ENCODE data around the gene LGALS16. TPM values are rescaled to one million over a fixed set of nuclear protein-coding genes. Genes with fewer than 3 reads are reported as not detected.
A peak's percentile ranks its signal among the peaks of the same experiment; 100 is the strongest.

Gene LGALS16
- polyA plus RNA-seq, 2 of the 4 experiments (the other 2 are of a cell fraction) = not detected

DNA sequence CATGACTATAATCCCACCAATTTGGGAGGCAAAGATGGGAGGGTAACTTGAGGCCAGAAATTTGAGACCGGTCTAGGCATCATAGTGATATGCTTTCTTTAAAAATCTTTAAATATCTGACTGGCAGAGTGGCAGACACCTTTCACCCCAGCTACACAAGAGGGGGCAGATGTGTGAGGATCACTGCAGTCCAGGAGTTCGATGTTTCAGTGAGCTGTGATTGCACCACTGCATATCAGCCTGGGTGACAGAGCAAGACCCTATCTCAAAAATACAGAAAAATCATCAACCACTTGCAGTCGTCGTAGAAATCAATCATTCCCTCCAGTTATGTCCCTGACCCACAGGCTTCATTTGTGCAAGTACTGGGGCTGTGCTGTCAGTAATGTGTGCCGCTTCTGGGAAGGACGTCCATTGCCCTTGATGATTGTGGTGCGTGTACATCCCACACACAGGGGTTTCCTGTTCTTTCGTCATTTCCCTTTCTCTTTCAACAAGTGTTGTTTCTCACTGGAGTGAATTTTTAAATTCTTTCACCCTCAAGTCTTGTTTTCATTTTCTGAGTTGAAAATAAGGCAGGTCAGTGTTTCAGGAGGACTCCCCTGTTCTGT is 50.0 kb downstream of the LGALS16 start:
- no peaks in the 10 kb centered on the region for H3K4me1 ChIP-seq
- CTCF ChIA-PET = no interaction called here
- POLR2A ChIA-PET = no interaction called here
- no peak for DNase-seq (ENCODE audit: low read depth in 1 of 2, low spot score in 1 of 2)
- peak; percentile 54 for FAIRE-seq
- H3K27ac ChIP-seq = no peak overlapping the region
- 55% methylated on average over 8 of the region's 8 CpGs for WGBS (ENCODE audit: missing lambda C conversion rate)
- H3K4me2 ChIP-seq = no peak overlapping the region
- TF ChIP-seq ZC3H11A (IDR thresholded peaks at IDR 0.05) = no peak
- TF ChIP-seq, protein P1, sequence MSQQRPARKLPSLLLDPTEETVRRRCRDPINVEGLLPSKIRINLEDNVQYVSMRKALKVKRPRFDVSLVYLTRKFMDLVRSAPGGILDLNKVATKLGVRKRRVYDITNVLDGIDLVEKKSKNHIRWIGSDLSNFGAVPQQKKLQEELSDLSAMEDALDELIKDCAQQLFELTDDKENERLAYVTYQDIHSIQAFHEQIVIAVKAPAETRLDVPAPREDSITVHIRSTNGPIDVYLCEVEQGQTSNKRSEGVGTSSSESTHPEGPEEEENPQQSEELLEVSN (IDR thresholded peaks at IDR 0.05; ENCODE audit: borderline replicate concordance, low read depth) = no peak
- TF ChIP-seq FOSB (CRISPR knock-in tag; IDR thresholded peaks at IDR 0.05) = no peak
- no peak for TF ChIP-seq RAD21 (conservative IDR thresholded peaks at IDR 0.05 in 1 of 2, IDR thresholded peaks at IDR 0.05 in 1 of 2)
- peak in 1 of 2 experiments; percentile 15; a peak in 1 of 6 replicates for ATAC-seq
- no peaks in the 10 kb centered on the region for H3K9me3 ChIP-seq
- no peak overlapping the region for H3K4me3 ChIP-seq

DNA sequence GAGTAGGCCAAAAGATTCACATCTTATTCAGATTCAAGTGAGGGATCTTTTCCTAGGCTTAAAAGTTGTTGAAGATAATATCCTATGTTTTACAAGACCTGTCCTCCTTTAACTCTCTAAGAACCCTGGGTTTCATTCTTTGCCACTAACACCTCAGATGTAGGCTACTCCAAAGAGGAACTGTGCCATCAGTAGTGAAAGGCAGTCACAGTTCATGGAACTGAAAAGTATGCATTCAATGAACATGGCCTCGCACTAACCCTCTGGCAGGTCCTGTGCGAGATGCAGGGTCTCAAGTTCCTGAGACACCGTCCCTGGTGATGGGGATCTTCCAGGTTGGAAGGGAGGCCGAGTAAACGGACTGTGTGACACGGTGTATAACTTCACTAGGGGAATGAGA is 52.9 kb downstream of the LGALS16 start:
- FAIRE-seq = peak; percentile 80
- ChIA-PET CTCF (interaction anchor here (1.0 kb wide), 1 partner anchor 158 kb away, joined by 3 read pairs; no protein-coding TSS in a partner anchor), POLR2A (no interaction called here)
- no peak for ATAC-seq
- no peak overlapping the region for H3K27ac ChIP-seq
- H3K4me3 ChIP-seq = no peak overlapping the region
- no peak for TF ChIP-seq HDAC2 (IDR thresholded peaks at IDR 0.05)
- 12% methylated on average over 6 of the region's 6 CpGs for WGBS (ENCODE audit: missing lambda C conversion rate)
- H3K4me2 ChIP-seq = no peak overlapping the region
- no peaks in the 10 kb centered on the region for H3K9me3 ChIP-seq
- no peaks in the 10 kb centered on the region for H3K4me1 ChIP-seq
- no peak for DNase-seq (ENCODE audit: low read depth in 1 of 2, low spot score in 1 of 2)

DNA sequence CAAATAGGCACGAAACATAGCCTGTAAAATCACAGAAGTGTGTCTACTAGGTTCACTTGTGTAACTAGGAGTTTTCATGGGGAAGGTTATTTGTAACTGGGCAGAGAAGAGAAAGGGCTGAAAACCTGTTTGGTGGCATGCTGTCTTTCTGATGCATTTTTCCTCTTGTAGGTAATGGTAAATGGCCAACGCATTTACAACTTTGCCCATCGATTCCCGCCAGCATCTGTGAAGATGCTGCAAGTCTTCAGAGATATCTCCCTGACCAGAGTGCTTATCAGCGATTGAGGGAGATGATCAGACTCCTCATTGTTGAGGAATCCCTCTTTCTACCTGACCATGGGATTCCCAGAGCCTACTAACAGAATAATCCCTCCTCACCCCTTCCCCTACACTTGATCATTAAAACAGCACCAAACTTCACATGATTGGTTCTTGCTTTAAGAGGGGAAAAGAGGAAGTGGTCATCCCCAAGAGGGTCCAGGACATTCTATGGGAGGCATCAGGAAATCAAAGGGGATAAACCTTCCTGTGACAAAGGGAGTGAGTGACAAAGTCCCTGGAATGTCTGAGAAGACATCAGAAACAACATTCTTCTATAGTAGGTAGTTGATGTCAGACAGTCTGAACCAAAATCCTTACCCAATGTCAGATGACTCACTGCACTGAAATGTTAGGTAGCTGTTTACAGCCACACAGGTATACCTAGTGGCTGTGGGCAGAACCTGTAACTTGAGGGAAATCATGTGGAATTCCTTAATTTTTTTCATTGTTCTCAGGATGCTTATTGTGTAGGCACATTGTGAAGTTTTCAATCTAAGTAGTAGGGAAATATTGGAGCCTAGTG is 53.5 kb downstream of the LGALS16 start:
- WGBS (ENCODE audit: missing lambda C conversion rate) = 29% methylated on average over 5 of the region's 5 CpGs
- ChIA-PET CTCF (interaction anchor here (1.0 kb wide), 2 partner anchors 36 to 135 kb away, joined by 3 read pairs; no protein-coding TSS in a partner anchor), POLR2A (no interaction called here)
- TF ChIP-seq ZNF302 (CRISPR knock-in tag; IDR thresholded peaks at IDR 0.05) (no peak), PHF8 (IDR thresholded peaks at IDR 0.05; ENCODE audit: borderline replicate concordance, low read depth) (no peak), EHMT2 (IDR thresholded peaks at IDR 0.05; ENCODE audit: low read depth) (no peak), FOXS1 (CRISPR knock-in tag; IDR thresholded peaks at IDR 0.05) (no peak), JUN (IDR thresholded peaks at IDR 0.05) (no peak), ESRRA (IDR thresholded peaks at IDR 0.05; ENCODE audit: borderline replicate concordance, low read length) (no peak), POLR2A (IDR thresholded peaks at IDR 0.05; ENCODE audit: low read length) (no peak), EP300 (IDR thresholded peaks at IDR 0.05) (no peak), CBX2 (IDR thresholded peaks at IDR 0.05; ENCODE audit: borderline replicate concordance, low read depth) (no peak), RCOR1 (IDR thresholded peaks at IDR 0.05; ENCODE audit: low read depth, low read length) (no peak), NFE2L2 (conservative IDR thresholded peaks at IDR 0.05; ENCODE audit: low read length) (no peak), BHLHE40 (IDR thresholded peaks at IDR 0.05; ENCODE audit: low read depth, low read length) (no peak)
- TF ChIP-seq, protein P2, sequence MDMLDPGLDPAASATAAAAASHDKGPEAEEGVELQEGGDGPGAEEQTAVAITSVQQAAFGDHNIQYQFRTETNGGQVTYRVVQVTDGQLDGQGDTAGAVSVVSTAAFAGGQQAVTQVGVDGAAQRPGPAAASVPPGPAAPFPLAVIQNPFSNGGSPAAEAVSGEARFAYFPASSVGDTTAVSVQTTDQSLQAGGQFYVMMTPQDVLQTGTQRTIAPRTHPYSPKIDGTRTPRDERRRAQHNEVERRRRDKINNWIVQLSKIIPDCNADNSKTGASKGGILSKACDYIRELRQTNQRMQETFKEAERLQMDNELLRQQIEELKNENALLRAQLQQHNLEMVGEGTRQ (IDR thresholded peaks at IDR 0.05) = no peak
- no peak for DNase-seq (ENCODE audit: low read depth in 1 of 2, low spot score in 1 of 2)
- Histone ChIP-seq H3K4me3 (no peak overlapping the region), H3K4me2 (no peak overlapping the region), H3K9me3 (no peaks in the 10 kb centered on the region), H3K4me1 (no peaks in the 10 kb centered on the region), H3K27ac (no peak overlapping the region)
- ATAC-seq = no peak
- FAIRE-seq = peak; percentile 89

Small RNA genes lying within 50 kb of the gene (small RNA-seq; reads per million reads assigned to genes)
- gene AC005176.2 (0 reads per million in 6 experiments), gene RPS29P27 (0 reads per million in 6 experiments), gene RPS29P30 (0 reads per million in 6 experiments)

Other genes starting within 250 kb of the LGALS16 start
- 29.1 and 35.6 TPM in 2 replicates for gene ZFP36, start 249.1 kb upstream of the LGALS16 start, polyA plus RNA-seq (2011; rRNA removed)
- gene ZFP36, start 249.1 kb upstream of the LGALS16 start, polyA plus RNA-seq (2017; fragmentation: RNase III; extraction: RNeasy Plus Mini Kit Qiagen cat#74134 plus additional on column Dnase treatment) = 16.5 to 22.1 TPM (median 18.3 TPM) in 3 replicates
- 21.6 and 35.1 TPM in 2 replicates for gene PLEKHG2, start 243.2 kb upstream of the LGALS16 start, polyA plus RNA-seq (2011; rRNA removed)
- 32.2 to 41.7 TPM (median 39.1 TPM) in 3 replicates for gene PLEKHG2, start 243.2 kb upstream of the LGALS16 start, polyA plus RNA-seq (2017; fragmentation: RNase III; extraction: RNeasy Plus Mini Kit Qiagen cat#74134 plus additional on column Dnase treatment)
- gene RPS16, start 220.0 kb upstream of the LGALS16 start, polyA plus RNA-seq (2011; rRNA removed) = 4,855 and 5,722 TPM in 2 replicates
- 4,280 to 4,348 TPM (median 4,297 TPM) in 3 replicates for gene RPS16, start 220.0 kb upstream of the LGALS16 start, polyA plus RNA-seq (2017; fragmentation: RNase III; extraction: RNeasy Plus Mini Kit Qiagen cat#74134 plus additional on column Dnase treatment)
- gene SUPT5H, start 210.3 kb upstream of the LGALS16 start, polyA plus RNA-seq (2011; rRNA removed) = 133 and 186 TPM in 2 replicates
- gene SUPT5H, start 210.3 kb upstream of the LGALS16 start, polyA plus RNA-seq (2017; fragmentation: RNase III; extraction: RNeasy Plus Mini Kit Qiagen cat#74134 plus additional on column Dnase treatment) = 200 to 223 TPM (median 222 TPM) in 3 replicates
- 234 and 246 TPM in 2 replicates for gene TIMM50, start 175.1 kb upstream of the LGALS16 start, polyA plus RNA-seq (2011; rRNA removed)
- 196 to 206 TPM (median 204 TPM) in 3 replicates for gene TIMM50, start 175.1 kb upstream of the LGALS16 start, polyA plus RNA-seq (2017; fragmentation: RNase III; extraction: RNeasy Plus Mini Kit Qiagen cat#74134 plus additional on column Dnase treatment)
- gene DLL3, start 157.0 kb upstream of the LGALS16 start, polyA plus RNA-seq (2011; rRNA removed) = 6.8 and 8.3 TPM in 2 replicates
- 6.7 TPM in 3 replicates for gene DLL3, start 157.0 kb upstream of the LGALS16 start, polyA plus RNA-seq (2017; fragmentation: RNase III; extraction: RNeasy Plus Mini Kit Qiagen cat#74134 plus additional on column Dnase treatment)
- not detected in 2 replicates for gene SELENOV, start 140.8 kb upstream of the LGALS16 start, polyA plus RNA-seq (2011; rRNA removed)
- not detected in 3 replicates for gene SELENOV, start 140.8 kb upstream of the LGALS16 start, polyA plus RNA-seq (2017; fragmentation: RNase III; extraction: RNeasy Plus Mini Kit Qiagen cat#74134 plus additional on column Dnase treatment)
- gene EID2B, start 123.1 kb upstream of the LGALS16 start, polyA plus RNA-seq (2011; rRNA removed) = 9.4 and 10.9 TPM in 2 replicates
- gene EID2B, start 123.1 kb upstream of the LGALS16 start, polyA plus RNA-seq (2017; fragmentation: RNase III; extraction: RNeasy Plus Mini Kit Qiagen cat#74134 plus additional on column Dnase treatment) = 9.2 to 10.1 TPM (median 9.3 TPM) in 3 replicates
- gene EID2, start 115.8 kb upstream of the LGALS16 start, polyA plus RNA-seq (2011; rRNA removed) = 23.2 and 26.1 TPM in 2 replicates
- gene EID2, start 115.8 kb upstream of the LGALS16 start, polyA plus RNA-seq (2017; fragmentation: RNase III; extraction: RNeasy Plus Mini Kit Qiagen cat#74134 plus additional on column Dnase treatment) = 49.2 to 53.0 TPM (median 52.9 TPM) in 3 replicates
- gene LGALS13, start 53.4 kb upstream of the LGALS16 start, polyA plus RNA-seq (2011; rRNA removed) = not detected in 2 replicates
- gene LGALS13, start 53.4 kb upstream of the LGALS16 start, polyA plus RNA-seq (2017; fragmentation: RNase III; extraction: RNeasy Plus Mini Kit Qiagen cat#74134 plus additional on column Dnase treatment) = not detected in 3 replicates
- gene LGALS14, start 48.6 kb downstream of the LGALS16 start, polyA plus RNA-seq (2011; rRNA removed) = not detected in 2 replicates
- not detected in 3 replicates for gene LGALS14, start 48.6 kb downstream of the LGALS16 start, polyA plus RNA-seq (2017; fragmentation: RNase III; extraction: RNeasy Plus Mini Kit Qiagen cat#74134 plus additional on column Dnase treatment)
- gene CLC, start 82.1 kb downstream of the LGALS16 start, polyA plus RNA-seq (2011; rRNA removed) = not detected in 2 replicates
- not detected in 3 replicates for gene CLC, start 82.1 kb downstream of the LGALS16 start, polyA plus RNA-seq (2017; fragmentation: RNase III; extraction: RNeasy Plus Mini Kit Qiagen cat#74134 plus additional on column Dnase treatment)
- not detected in 2 replicates for gene LEUTX, start 122.9 kb downstream of the LGALS16 start, polyA plus RNA-seq (2011; rRNA removed)
- not detected in 3 replicates for gene LEUTX, start 122.9 kb downstream of the LGALS16 start, polyA plus RNA-seq (2017; fragmentation: RNase III; extraction: RNeasy Plus Mini Kit Qiagen cat#74134 plus additional on column Dnase treatment)
- gene DYRK1B, start 178.2 kb downstream of the LGALS16 start, polyA plus RNA-seq (2011; rRNA removed) = 13.8 and 17.3 TPM in 2 replicates
- gene DYRK1B, start 178.2 kb downstream of the LGALS16 start, polyA plus RNA-seq (2017; fragmentation: RNase III; extraction: RNeasy Plus Mini Kit Qiagen cat#74134 plus additional on column Dnase treatment) = 12.9 to 21.2 TPM (median 18.6 TPM) in 3 replicates
- 716 and 970 TPM in 2 replicates for gene FBL, start 190.5 kb downstream of the LGALS16 start, polyA plus RNA-seq (2011; rRNA removed)
- 1,011 to 1,141 TPM (median 1,077 TPM) in 3 replicates for gene FBL, start 190.5 kb downstream of the LGALS16 start, polyA plus RNA-seq (2017; fragmentation: RNase III; extraction: RNeasy Plus Mini Kit Qiagen cat#74134 plus additional on column Dnase treatment)